Cardiac fibroblast (primary cell): ENCODE results near the gene TRAPPC14.
"Not testable (repeated sequence)": the region's sequence is repeated elsewhere in the genome, so short reads cannot be mapped to it uniquely, and the experiment has no call there.

Experiments
- DNase-seq, 2 donors: peaks; one replicate each; pipeline versions ENCODE4 v3.0.0 to v3.0.0-alpha.2; 2010; ENCODE audit warnings: low read depth in 2 of 2
- H3K4me3 ChIP-seq, 2 donors: replicated peaks in 1 of 2; 1 replicate in 1 of 2; 2 replicates in 1 of 2; pipeline ENCODE4 v1.5.1; 2011; ENCODE audit warnings: low read depth in 2 of 2, low read length in 2 of 2, mild to moderate bottlenecking in 2 of 2, moderate library complexity in 1 of 2
- CTCF ChIP-seq: IDR thresholded peaks from one replicate; pipeline ENCODE4 v1.5.1; 2011; ENCODE audit warnings: low read depth, mild to moderate bottlenecking, low read length, inconsistent platforms

The TRAPPC14 gene

DNA sequence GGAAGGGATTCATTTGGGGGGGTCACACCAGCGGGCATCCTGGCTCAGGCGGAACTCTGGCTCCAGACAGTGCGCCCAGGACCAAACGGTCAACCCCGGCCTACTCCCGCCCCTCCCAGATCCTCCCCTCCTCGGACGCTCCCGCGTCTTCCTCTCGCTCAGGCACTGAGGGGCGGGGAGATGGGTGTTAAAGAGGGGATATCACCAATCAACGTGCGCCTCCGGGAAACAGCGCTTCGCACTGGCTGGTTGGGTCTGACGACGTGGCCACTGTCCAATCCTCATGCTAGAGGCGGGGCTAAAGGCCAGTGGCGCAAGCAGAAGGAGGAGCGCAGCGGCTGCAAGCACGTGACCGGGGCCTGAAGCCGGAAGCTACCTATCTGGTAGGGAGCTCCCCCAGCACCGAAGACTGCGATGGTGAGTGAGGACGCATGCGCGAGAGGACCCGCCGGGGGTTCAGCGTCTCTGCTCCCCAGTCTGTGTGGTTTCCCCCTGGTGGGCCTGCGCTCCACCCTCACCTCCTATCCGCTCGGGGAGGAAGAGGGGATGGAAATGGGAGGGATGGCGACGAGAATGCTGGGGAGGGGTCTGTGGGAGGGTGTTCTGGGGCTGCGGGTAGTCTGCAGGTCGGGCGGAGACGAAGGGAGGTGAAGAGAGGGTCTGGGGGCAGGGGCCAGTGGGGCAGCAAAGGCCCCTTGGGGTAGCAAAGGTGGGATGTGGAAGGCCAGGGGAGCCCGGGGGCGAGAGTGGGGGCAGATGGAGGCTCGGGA is 9.8 kb downstream of the TRAPPC14 start, which contains the start of gene LAMTOR4:
Gene LAMTOR4 (plus strand): TSS at position 360 of the 770 bp plus-strand sequence. CDS start 55 bp downstream, at position 415.
- peak; percentile 99 for DNase-seq
- H3K4me3 ChIP-seq = peak within 1 kb of the TSS; percentile 99 to 100
- peak; percentile 5 for TF ChIP-seq CTCF

DNA sequence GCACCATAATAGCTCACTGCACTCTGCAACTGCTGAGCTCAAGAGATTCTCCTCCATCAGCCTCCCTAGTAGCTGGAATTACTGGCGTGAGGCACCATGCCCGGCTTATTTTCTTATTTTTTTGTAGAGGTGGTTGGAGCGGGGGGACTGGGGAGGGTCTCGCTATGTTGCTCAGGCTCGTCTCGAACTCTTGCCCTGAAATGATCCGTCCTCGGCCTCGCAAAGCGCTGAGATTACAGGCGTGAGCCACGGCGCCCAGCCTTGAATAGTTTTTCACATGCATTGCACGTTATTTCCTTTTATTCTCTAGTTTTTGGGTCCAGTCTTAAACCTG is 10.3 kb downstream of the TRAPPC14 start:
- TF ChIP-seq CTCF = no peak
- no peak for DNase-seq
- peak overlapping the region; percentile 2 to 42 for H3K4me3 ChIP-seq

- no peak overlapping the region for H3K4me3 ChIP-seq
- DNase-seq = no peak
- TF ChIP-seq CTCF = no peak
Measured at GRCh38 chr7:100147278-100147677, 11.2 kb downstream of the TRAPPC14 start.

DNA sequence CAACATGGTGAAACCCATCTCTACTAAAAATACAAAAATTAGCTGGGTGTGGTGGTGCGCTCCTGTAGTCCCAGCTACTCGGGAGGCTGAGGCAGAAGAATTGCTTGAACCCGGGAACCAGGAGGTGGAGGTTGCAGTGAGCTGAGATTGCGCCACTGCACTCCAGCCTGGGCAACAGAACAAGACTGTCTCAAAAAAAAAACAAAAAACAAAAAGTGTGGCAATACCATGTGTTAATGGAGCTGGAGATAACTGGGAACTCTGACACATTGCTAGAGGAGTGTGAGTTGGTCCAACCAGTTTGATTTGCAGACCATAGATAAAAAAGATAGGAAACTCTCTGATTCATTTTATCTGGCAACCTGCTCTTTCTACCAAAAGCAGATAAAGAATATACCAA is 12.2 kb downstream of the TRAPPC14 start:
- H3K4me3 ChIP-seq = not testable (repeated sequence)
- DNase-seq = peak; percentile 40 to 81

- no peak for TF ChIP-seq CTCF
- H3K4me3 ChIP-seq = no peak overlapping the region
- no peak for DNase-seq
Measured at GRCh38 chr7:100142461-100142860, 16.1 kb downstream of the TRAPPC14 start.

GRCh38 chr7:100141555-100141949 is 17.0 kb downstream of the TRAPPC14 start:
- no peak overlapping the region for H3K4me3 ChIP-seq
- no peak for DNase-seq
- no peak for TF ChIP-seq CTCF

DNA sequence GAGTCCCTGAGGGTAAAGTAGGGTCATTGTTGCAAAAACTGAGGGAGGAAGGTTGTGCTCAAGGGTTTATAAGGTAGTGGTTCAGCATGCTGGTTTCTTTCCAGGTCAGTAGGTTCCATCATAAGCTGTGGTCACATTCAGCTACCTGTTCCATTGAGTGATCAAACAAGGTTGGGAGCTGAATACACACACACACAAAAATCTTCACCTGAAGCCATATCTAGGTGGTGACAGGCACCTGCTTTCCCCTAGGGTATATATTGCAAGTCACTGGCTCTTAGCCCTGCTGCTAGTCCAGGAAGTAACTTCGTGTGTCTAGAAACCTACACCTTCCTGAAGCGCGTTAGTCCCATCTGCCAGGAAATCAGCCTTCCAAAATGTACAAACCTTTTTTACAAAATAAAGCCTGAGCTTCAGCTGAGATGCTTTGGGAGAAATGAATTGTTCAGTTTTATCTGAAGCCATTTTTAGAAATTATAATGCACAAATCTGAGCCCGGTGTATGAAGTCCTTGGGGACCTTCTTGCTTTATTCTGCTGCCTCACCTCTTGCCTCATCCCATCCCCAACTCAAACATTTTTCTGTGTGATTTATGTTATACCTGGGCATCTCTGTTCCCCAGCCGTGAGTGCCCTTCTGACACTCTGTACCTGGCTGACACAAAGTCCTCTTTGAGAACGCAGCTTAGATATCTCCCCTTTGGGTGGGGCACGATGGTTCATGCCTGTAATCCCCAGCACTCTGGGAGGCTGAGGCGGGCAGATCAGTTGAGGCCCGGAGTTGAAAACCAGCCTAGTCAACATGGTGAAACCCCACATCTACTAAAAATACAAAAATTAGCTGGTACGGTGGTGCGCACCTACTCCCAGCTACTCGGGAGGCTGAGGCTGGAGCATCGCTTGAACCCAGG is 20.4 kb downstream of the TRAPPC14 start:
- TF ChIP-seq CTCF = no peak

More for the DNA sequence above, 20.4 kb downstream of the TRAPPC14 start:
- no peak for DNase-seq
- H3K4me3 ChIP-seq = no peak overlapping the region
